Superior temporal gyrus (tissue), 1 donor: ENCODE data around the gene GNG7.
"Not testable (repeated sequence)": the region's sequence is repeated elsewhere in the genome, so short reads cannot be mapped to it uniquely, and the experiment has no call there.

Experiments used
- DNase-seq: peaks from one replicate; pipeline ENCODE4 v3.0.0-alpha.2; 2016; ENCODE audit errors: extremely low spot score

Gene GNG7

DNA sequence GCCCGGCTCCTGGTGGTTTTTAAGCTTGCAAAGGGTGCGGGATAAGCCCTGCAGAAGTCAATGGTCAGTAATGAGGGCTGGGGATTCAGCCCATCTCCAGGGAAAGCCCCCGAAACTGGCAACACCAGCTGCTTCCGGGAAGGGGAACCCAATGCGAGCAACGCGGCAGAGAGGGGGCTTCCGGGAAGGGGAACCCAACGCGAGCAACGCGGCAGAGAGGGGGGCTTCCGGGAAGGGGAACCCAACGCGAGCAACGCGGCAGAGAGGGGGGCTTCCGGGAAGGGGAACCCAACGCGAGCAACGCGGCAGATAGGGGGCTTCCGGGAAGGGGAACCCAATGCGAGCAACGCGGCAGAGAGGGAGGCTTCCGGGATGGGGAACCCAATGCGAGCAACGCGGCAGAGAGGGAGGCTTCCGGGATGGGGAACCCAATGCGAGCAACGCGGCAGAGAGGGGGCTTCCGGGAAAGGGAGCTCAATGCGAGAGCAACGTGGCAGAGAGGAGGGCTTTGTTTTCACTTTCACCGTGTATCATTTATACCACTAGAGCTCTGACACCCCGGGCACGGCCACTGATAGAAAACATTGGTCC, 80.0 kb downstream of the GNG7 start:
- DNase-seq, result not testable (repeated sequence)

DNA sequence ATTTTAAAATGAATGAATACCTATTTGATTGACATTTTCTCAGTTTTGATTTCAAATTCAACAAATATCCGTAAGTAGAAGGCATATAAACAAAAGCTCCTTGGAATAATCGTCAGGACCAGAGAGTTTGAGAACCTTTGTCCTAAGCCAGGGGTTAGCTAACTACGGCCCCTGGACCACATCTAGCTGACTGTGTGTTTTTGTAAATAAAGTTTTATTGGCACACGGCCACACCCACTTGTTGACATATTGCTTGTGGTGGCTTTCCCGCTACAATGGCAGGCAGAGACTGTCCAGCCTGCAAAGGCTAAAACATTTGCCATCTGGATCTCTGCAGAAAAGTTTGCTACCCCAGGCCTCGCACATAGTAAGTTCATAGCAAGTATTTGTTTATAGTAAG, 83.4 kb downstream of the GNG7 start:
- DNase-seq, result no peak

DNA sequence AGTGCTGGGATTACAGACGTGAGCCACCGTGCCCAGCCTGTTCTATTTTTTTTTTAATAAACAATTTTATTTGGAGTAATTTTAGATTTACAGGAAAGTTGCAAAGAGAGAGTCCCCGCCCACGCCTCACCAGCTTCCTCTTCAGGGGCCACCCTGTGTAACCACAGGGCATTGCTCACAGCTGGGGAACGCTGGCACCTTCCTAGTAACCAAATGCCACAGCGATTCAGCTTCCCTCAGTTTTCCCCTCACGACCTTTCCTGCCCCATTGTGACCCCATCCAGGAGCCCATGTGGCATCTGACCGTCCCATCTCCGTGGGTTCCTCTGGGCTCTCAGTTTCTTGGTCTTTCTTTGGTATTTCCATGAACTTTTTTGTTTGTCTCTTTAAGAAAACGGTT, 83.9 kb downstream of the GNG7 start:
- DNase-seq, result no peak

DNA sequence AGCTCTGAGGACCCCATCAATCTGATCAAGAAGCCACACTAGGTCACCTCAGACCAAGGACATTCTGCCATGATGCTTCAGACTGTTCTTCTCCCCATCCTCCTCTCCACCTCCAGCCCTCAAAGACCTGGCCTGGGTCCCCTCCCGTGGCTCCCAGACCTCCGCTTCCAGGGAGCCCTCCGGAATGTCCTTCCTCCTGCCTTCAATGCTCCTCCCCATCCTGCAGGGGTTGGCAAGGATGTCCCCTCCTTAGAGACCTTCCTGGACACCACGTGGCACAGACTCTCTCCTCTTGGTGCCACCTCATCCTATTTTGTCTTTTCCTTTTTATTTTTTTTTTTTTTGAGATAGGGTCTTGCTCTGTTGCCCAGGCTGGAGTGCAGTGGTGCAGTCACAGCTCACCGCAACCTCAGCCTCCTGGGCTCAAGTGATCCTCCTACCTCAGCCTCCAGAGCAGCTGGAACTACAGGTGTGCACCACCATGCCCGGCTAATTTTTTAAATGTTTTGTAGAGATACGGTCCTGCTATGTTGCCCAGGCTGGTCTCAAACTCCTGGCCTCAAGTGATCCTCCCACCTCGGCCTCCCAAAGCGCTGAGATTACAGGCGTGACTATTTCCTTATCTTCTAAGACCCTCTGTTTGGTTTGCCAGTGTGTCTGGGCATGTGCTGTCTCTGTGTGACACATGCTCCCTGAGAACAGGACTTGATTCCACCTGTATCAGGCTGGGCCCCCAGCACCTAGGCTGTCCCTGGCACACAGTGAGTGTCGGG, 84.9 kb downstream of the GNG7 start:
- no peak for DNase-seq

DNA sequence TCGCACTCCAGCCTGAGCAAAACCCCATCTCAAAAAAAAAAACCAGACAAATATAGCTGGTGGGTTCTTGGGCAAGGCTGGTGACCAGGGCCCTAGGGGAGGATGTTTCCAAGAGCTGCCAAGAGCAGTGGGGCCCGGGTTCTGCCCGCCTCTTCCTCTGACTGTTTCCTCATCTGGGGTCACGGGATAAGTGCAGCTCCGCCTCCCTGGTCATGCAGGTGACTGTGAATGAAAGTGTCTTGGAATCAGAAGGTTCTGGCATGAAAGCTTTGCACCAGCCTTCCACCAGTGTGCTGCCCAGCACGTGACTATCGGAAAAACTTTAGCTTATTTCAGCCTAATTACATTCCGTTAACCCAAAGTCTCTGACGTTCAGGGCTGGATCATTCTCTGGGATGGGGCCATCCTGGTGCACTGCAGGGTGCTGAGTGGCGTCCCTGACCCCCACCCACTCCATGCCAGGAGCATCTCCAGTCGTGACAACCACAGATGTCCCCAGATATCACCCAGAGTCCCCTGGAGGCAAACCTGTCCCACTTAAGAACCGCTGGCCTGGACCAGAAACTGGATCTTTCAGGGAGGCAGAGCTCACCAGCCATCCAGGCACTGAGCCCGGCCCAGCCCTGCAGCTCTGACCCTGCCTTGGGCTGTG, 85.6 kb downstream of the GNG7 start:
- no peak for DNase-seq

DNA sequence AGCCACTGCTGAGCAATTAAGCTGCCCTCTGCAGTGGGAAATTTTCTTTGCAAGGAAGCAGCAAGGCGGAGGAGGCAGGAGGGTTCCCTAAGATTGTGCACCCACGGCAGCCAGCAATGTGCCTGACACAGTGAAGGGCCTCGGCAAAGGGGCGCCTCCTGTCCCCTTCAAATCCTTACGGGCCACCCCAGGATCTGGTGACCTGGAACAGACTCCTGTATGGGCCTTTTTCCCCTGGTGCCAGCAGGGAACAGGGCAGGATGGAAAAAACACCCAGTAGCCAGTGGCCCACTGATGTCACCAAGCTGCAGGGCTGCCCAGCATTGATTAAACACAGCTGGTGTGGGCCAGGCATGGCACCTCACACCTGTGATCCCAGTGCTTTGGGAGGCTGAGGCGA, 86.7 kb downstream of the GNG7 start:
- no peak for DNase-seq

DNA sequence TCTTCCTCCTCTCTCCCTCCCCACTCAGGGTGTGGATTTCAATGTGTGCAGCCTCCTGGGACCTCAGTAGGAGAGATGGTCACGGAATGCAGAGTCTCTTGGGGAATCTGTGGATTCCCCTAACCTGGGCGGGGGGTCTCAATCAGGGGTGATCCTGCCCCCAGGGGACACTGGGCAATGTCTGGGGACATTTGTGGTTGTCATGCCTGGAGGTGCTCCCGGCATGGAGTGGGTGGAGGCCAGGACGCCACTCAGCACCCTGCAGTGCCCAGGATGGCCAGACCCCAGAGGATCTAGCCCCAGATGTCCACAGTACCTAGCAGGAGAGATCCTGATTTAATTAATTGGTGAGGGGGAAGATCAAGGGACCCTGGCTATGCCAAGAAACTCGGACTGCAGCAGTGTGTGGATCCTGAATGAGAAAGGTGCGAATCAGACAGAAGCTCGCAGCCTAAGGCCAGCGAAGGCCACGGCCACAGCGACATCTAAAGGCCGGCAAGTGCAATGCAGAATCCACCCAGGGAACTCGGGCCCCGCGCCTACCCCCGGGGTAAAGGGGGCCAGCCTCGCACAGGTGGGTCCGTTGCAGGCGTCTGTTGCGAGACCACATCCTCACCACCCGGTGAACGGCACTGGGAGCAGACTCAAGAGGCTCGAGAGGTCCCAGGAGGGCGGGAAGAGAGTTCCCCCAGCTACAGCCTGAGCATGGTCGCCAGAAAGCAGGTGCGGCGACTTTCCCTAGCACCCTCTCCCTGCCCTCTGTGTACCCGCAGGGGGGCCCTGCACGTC, 88.8 kb downstream of the GNG7 start:
- no peak for DNase-seq

DNA sequence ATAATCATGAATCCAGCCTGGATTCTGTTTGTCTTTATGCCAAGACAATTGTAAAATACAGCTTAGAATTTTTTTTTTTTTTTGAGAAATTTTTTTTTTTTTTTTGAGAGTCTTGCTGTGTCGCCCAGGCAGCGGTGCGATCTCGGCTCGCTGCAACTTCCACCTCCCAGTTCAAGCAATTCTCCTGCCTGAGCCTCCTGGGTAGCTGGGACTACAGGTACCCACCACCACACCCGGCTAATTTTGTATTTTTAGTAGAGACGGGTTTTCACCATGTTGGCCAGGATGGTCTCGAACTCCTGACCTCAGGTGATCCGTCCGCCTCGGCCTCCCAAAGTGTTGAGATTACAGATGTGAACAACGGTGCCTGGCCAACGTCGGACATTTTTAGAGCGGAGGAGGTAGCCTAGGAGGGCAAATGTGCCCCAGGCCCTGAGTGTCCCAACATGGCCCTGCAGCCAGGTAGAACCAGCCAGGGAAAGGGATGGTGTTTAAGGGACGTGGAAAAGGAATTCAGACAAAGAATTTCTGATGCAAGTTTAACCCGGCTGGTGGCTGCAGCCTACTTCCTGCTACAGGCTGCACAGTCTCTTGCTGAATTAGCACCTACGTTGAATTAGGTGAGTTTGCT, 89.8 kb downstream of the GNG7 start:
- no peak for DNase-seq

DNA sequence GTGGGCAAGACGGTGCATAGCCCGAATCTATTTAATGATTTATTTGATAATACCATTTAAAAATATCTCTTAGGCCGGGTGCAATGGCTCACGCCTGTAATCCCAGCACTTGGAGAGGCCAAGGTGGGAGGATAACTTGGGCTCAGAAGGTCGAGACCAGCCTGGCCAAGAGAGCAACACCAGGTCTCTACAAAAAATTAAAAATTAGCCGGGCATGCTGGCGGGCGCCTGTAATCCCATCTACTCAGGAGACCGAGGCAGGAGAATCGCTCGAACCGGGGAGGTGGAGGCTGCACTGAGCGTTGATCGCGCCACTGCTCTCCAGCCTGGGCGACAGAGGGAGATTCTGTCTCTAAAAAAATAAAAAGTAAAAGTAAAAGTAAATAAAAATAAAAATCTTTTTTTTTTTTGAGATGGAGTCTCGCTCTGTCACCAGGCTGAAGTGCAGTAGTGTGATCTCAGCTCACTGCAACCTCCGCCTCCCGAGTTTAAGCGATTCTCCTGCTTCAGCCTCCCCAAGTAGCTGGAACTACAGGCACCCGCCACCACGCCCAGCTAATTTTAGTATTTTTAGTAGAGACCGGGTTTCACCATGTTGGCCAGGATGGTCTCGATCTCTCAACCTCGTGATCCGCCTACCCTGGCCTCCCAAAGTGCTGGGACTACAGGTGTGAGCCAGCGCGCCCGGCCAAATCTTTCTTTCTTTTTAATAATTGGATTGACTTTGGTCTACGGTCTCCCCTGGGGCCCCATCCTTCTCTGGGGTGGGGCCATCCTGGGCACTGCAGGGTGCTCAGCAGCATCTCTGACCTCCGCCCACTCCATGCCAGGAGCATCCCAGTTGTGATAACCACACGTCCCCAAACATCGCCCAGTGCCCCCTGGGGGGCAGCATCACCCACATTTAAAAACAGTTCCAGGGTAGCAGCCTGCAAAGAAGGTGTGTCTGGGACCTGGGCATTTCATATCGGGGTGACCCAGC, 90.7 kb downstream of the GNG7 start:
- DNase-seq, result no peak

DNA sequence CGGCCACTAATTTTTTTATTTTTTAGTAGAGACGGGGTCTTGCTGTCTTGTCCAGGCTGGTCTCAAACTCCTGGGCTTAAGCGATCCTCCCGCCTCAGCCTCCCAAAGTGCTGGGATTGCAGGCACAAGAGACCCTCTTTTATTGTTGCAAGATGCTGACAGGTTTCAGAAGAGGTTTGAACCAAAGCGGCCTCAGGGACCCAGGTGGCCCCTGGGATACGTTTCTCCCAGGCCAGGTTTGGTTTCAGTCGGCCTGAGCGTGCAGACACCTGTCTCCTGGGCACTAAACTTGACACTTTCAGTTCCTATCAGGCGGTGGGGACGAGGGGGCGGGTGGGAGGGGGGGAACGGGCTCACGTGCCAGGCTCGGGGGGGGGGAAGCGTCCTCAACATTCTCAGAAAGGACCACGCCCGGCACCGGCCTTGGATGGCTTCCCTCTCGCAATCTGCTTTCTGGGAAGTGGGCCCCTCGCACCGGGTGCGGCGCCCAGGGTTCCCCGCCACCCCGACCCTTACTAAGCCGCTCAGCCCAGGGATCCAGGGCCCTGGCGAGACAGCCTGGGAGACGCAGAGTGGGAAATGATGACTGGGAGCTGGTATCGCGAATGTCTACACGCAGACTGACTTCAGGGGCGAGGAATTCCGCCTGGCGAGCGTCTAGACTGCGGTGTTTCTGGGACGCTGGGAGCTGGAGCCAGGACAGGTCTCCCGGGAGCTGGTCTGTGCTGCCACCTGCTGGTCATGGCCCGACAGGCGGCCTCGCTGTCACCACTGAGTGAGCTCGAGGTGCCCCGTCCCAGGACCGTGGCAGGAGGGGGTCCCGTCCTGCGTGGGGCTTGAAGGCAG, 91.6 kb downstream of the GNG7 start:
- DNase-seq, result peak; percentile 92

DNA sequence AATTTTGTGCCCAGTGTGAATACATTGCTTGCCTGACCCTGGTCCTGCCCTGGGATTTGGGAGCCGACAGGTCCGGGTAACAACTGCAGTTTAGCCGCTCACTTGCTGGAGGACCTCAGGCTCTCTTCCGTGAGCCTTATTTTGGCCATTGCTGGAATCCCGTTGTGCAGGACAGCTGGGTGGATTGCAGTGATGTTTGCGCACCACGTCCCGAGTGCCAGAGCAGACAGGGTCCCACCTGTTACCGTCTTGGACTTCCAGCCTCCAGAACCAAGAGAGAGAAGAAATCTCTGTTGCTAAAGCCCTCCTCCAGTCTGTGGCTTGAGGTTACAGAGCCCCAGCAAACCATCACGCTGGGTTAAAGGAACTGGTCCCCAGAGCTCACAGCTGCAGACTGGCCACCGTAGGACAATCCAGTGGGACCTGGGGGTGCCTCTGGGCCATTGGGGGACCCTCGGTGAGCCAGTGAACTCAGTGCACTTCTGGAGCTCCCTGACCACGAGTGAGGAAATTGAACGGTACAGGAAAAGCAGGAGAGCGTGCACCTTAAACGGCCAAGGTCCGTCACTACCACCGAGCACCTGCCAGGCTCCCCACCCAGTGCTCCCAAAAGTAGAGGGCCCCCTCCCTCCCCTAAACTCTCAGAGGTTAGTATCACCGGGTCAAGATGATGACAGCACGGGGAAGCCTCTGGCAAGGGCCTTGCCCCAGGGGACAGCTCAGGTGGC, 92.9 kb downstream of the GNG7 start:
- DNase-seq, result no peak

DNA sequence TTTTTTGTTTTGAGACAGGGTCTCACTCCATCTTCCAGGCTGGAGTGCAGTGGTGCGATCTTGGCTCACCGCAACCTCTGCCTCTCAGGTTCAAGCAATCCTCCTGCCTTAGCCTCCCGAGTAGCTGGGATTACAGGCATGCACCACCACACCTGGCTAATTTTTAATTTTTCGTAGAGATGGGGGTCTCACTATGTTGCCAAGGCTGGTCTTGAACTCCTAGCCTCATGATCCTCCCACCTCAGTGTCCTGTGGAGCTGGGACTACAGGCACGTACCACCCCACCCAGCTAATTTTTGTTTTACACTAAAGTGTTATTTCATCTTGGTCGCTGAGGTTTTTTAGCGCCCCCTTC, 93.5 kb downstream of the GNG7 start:
- DNase-seq, result not testable (repeated sequence)

DNA sequence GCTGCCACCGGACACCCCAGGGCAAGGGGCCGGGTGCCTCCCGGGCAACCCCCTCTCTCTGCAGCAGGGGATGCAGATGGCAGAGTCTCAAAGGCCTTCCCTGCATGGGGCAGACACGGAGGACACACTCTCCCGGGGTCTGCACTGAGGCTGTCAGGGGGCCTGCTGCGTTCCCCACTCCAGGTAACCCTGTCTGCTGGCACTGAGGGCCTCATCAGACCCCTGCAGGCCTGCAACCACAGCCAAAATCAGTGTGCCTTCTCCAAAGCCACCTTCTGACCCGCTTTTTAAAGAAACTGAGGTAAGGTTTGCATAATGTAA, 93.9 kb downstream of the GNG7 start:
- DNase-seq, result no peak

DNA sequence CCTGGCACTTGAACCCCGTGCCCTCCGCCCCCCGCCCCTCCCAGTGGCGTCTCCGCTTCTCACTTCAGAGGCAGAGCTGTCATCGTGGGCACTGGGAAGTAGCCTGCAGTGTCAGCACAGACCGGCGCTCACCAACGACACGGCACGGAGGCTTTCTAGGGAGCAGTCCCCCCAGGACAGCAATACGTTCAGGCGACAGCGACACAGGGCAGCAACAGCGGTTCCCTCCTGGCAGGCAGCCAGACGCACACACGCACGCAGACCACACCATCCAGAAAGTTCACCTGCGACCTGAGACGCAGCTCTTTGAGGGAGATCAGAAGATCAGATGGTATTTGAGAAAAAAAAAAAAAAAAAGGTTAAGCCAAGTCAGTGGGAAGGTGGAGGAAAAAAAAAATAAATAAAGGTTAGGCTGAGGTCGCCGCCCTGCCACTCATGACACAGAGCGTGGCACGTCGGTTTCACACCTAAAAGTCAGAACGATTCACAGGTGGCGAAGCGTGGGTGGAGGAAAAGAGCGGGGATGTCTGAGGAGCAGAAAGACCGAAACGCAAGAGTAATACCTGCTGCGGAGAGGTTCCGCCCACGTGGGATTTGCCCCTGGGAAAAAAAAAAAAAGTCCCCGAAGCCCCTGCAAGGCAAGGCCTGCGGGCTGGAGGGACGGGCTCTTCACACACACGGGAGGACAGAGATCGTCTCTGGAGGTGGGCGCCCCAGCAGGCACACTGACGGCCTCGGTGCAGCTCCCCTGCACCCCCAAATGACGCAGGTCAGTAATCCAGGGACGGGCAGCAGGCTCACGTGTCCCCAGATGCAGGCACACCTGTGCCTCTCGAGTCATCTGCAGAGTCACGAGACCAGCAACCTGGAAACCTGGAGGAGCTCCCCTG, 94.5 kb downstream of the GNG7 start:
- no peak for DNase-seq

DNA sequence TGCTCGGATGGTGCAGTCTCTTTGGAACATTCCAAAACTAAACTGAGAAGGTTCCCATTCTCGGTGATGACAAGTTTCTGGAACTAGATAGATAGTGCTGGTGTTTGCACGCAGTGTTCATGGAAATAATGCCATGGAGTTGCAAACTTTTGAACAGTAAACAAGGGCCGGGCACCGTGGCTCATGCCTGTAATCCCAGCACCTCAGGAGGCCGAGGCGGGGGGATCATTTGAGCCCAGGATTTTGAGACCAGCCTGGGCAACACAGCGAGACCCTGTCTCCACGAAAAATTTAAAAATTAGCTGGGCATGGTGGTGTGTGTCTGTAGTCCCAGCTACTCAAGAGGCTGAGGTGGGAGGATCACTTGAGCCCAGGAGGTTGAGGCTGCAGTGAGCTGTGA, 95.7 kb downstream of the GNG7 start:
- DNase-seq, result not testable (repeated sequence)

DNA sequence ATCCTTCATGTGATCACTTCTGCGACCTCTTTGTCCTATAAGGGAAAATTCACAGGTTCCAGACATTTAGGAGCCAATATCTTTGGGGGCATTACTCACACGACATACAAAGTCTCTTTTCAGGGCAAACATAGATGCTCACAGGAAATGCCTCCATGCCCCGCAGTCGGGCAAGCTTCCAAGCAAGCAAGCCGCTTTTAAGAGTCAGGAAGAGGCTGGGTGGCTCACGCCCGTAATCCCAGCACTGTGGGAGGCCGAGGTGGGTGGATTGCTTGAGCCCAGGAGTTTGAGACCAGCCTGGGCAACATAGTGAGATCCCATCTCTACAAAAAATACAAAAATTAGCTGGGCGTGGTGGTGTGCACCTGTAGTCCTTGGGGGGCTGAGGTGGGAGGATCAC, 96.6 kb downstream of the GNG7 start:
- DNase-seq, result not testable (repeated sequence)

DNA sequence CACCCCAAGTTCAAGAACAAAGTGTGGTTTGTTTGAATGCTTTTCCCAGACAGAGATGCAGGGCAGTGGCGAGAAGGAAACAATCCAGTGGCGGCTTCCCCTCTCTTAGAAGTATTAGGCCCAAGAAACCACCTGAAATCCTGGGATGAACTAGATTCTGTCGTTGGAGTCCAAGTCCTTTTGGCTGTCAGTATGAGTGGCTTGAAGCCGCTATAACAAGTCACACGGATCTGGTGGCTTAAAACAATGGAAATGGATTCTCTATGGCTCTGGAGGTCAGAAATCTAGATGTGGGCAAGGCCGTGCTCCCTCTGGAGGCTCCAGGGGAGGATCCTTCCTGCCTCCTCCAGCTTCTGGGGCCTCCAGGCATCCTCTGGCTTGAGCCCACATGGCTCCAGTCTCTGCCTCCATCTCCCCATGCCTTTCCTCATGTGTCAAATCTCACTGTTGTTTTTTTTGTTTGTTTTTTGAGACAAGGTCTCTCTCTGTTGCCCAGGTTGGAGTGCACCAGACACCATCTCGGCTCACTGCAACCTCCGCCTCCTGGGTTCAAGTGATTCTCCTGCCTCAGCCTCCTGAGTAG, 97.7 kb downstream of the GNG7 start:
- no peak for DNase-seq

DNA sequence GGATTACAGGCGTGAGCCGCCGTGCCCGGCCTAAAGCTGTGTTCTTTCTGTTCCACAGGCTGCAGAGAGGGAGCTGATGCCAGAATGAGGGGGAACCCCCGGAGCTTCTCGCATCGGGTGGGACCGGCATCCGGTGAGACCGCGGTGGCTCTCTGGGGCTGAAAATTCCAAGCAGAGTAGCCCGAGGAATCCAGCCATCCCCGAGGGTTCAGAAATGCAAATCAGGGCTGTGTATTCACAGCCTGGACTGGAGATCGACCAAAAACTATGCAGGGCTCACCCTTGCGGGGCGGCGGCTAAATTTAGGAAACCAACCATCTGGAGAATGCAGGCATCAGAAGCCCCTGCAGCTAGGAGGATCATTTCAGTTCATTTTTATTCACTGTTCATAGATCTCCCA, 99.2 kb downstream of the GNG7 start:
- peak; percentile 30 for DNase-seq
